ENCODE data around the gene SUMO4.

Gene SUMO4

GRCh38 chr6:149405823-149406765 is 6.0 kb downstream of the SUMO4 start:
- no peaks in the 10 kb centered on the region for H3K27me3 Mint-ChIP-seq
- peaks cover 72% of the 10 kb centered on the region for H3K36me3 Mint-ChIP-seq (ENCODE audit: low read depth)
- ATAC-seq (no peak), DNase-seq (no peak)
- H3K27ac Mint-ChIP-seq = peak overlapping the region; percentile 55
- peaks cover 41% of the 10 kb centered on the region for H3K4me1 Mint-ChIP-seq
- H3K9me3 Mint-ChIP-seq = no peaks in the 10 kb centered on the region
- no peak overlapping the region for H3K4me3 Mint-ChIP-seq

GRCh38 chr6:149409617-149410016 is 9.6 kb downstream of the SUMO4 start:
- H3K27me3 Mint-ChIP-seq = no peaks in the 10 kb centered on the region
- peaks cover 58% of the 10 kb centered on the region for H3K36me3 Mint-ChIP-seq (ENCODE audit: low read depth)
- no peaks in the 10 kb centered on the region for H3K9me3 Mint-ChIP-seq
- ATAC-seq = peak; percentile 80
- no peak for DNase-seq
- H3K4me1 Mint-ChIP-seq = peaks cover 37% of the 10 kb centered on the region
- H3K27ac Mint-ChIP-seq = peak overlapping the region; percentile 63
- no peak overlapping the region for H3K4me3 Mint-ChIP-seq

GRCh38 chr6:149410557-149410956 is 10.5 kb downstream of the SUMO4 start:
- Mint-ChIP-seq H3K27ac (no peak overlapping the region), H3K4me3 (no peak overlapping the region), H3K36me3 (ENCODE audit: low read depth) (peaks cover 55% of the 10 kb centered on the region), H3K9me3 (peaks cover 6% of the 10 kb centered on the region), H3K27me3 (no peaks in the 10 kb centered on the region), H3K4me1 (peaks cover 28% of the 10 kb centered on the region)
- no peak for DNase-seq
- ATAC-seq = no peak

- H3K9me3 Mint-ChIP-seq = peaks cover 16% of the 10 kb centered on the region
- no peak overlapping the region for H3K27ac Mint-ChIP-seq
- DNase-seq = no peak
Observed at GRCh38 chr6:149414009-149414408, 13.9 kb downstream of the SUMO4 start.

GRCh38 chr6:149414821-149415220 is 14.8 kb downstream of the SUMO4 start:
- Mint-ChIP-seq H3K4me1 (peaks cover 19% of the 10 kb centered on the region), H3K36me3 (ENCODE audit: low read depth) (peaks cover 38% of the 10 kb centered on the region), H3K27me3 (no peaks in the 10 kb centered on the region), H3K9me3 (peaks cover 16% of the 10 kb centered on the region), H3K4me3 (no peak overlapping the region), H3K27ac (no peak overlapping the region)
- ATAC-seq (no peak), DNase-seq (no peak)

More at GRCh38 chr6:149414009-149414408, 13.9 kb downstream of the SUMO4 start:
- H3K4me3 Mint-ChIP-seq = no peak overlapping the region
- peaks cover 44% of the 10 kb centered on the region for H3K36me3 Mint-ChIP-seq (ENCODE audit: low read depth)
- ATAC-seq = no peak
- no peaks in the 10 kb centered on the region for H3K27me3 Mint-ChIP-seq
- peaks cover 21% of the 10 kb centered on the region for H3K4me1 Mint-ChIP-seq

- Mint-ChIP-seq H3K36me3 (ENCODE audit: low read depth) (peaks cover 5% of the 10 kb centered on the region), H3K27me3 (no peaks in the 10 kb centered on the region), H3K9me3 (peaks cover 14% of the 10 kb centered on the region), H3K4me1 (peaks cover 16% of the 10 kb centered on the region), H3K27ac (no peak overlapping the region), H3K4me3 (no peak overlapping the region)
- DNase-seq (no peak), ATAC-seq (no peak)
Observed at GRCh38 chr6:149419696-149420404, 19.8 kb downstream of the SUMO4 start.

GRCh38 chr6:149421132-149421531 is 21.1 kb downstream of the SUMO4 start:
- Mint-ChIP-seq H3K4me1 (peaks cover 10% of the 10 kb centered on the region), H3K9me3 (peaks cover 5% of the 10 kb centered on the region), H3K27ac (no peak overlapping the region), H3K27me3 (no peaks in the 10 kb centered on the region), H3K36me3 (ENCODE audit: low read depth) (no peaks in the 10 kb centered on the region), H3K4me3 (no peak overlapping the region)
- DNase-seq (no peak), ATAC-seq (peak; percentile 9)

- H3K36me3 Mint-ChIP-seq (ENCODE audit: low read depth) = no peaks in the 10 kb centered on the region
- DNase-seq (no peak), ATAC-seq (no peak)
- no peaks in the 10 kb centered on the region for H3K27me3 Mint-ChIP-seq
- H3K4me1 Mint-ChIP-seq = peaks cover 9% of the 10 kb centered on the region
- no peak overlapping the region for H3K4me3 Mint-ChIP-seq
- H3K9me3 Mint-ChIP-seq = no peaks in the 10 kb centered on the region
- no peak overlapping the region for H3K27ac Mint-ChIP-seq
Observed at GRCh38 chr6:149422581-149422980, 22.5 kb downstream of the SUMO4 start.

- Mint-ChIP-seq H3K4me3 (no peak overlapping the region), H3K27ac (no peak overlapping the region), H3K27me3 (no peaks in the 10 kb centered on the region), H3K4me1 (peaks cover 9% of the 10 kb centered on the region), H3K9me3 (no peaks in the 10 kb centered on the region), H3K36me3 (ENCODE audit: low read depth) (no peaks in the 10 kb centered on the region)
- DNase-seq (no peak), ATAC-seq (no peak)
Observed at GRCh38 chr6:149423964-149424440, 23.9 kb downstream of the SUMO4 start.

GRCh38 chr6:149425224-149425623 is 25.2 kb downstream of the SUMO4 start:
- peaks cover 5% of the 10 kb centered on the region for H3K4me1 Mint-ChIP-seq

GRCh38 chr6:149425754-149426153 is 25.7 kb downstream of the SUMO4 start:
- no peaks in the 10 kb centered on the region for H3K9me3 Mint-ChIP-seq
- no peak for DNase-seq
- no peak overlapping the region for H3K4me3 Mint-ChIP-seq
- ATAC-seq = no peak
- peaks cover 2% of the 10 kb centered on the region for H3K4me1 Mint-ChIP-seq
- no peaks in the 10 kb centered on the region for H3K36me3 Mint-ChIP-seq (ENCODE audit: low read depth)
- H3K27me3 Mint-ChIP-seq = no peaks in the 10 kb centered on the region
- no peak overlapping the region for H3K27ac Mint-ChIP-seq

More at GRCh38 chr6:149425224-149425623, 25.2 kb downstream of the SUMO4 start:
- no peak for DNase-seq
- no peaks in the 10 kb centered on the region for H3K9me3 Mint-ChIP-seq
- H3K4me3 Mint-ChIP-seq = no peak overlapping the region
- H3K27ac Mint-ChIP-seq = no peak overlapping the region
- H3K36me3 Mint-ChIP-seq (ENCODE audit: low read depth) = no peaks in the 10 kb centered on the region
- ATAC-seq = no peak
- no peaks in the 10 kb centered on the region for H3K27me3 Mint-ChIP-seq

- H3K27me3 Mint-ChIP-seq = no peaks in the 10 kb centered on the region
- H3K9me3 Mint-ChIP-seq = no peaks in the 10 kb centered on the region
- DNase-seq = no peak
- no peak overlapping the region for H3K27ac Mint-ChIP-seq
- peaks cover 6% of the 10 kb centered on the region for H3K4me1 Mint-ChIP-seq
- H3K4me3 Mint-ChIP-seq = no peak overlapping the region
- ATAC-seq = no peak
- no peaks in the 10 kb centered on the region for H3K36me3 Mint-ChIP-seq (ENCODE audit: low read depth)
Observed at GRCh38 chr6:149428606-149429005, 28.5 kb downstream of the SUMO4 start.

GRCh38 chr6:149429427-149430360 is 29.6 kb downstream of the SUMO4 start:
- no peak overlapping the region for H3K4me3 Mint-ChIP-seq
- no peaks in the 10 kb centered on the region for H3K27me3 Mint-ChIP-seq
- H3K9me3 Mint-ChIP-seq = no peaks in the 10 kb centered on the region
- no peak for ATAC-seq
- no peaks in the 10 kb centered on the region for H3K36me3 Mint-ChIP-seq (ENCODE audit: low read depth)
- no peak for DNase-seq
- peaks cover 6% of the 10 kb centered on the region for H3K4me1 Mint-ChIP-seq
- no peak overlapping the region for H3K27ac Mint-ChIP-seq

Data from activated naive CD8-positive, alpha-beta T cell treated with anti-CD3 and anti-CD28 coated beads, Interleukin-2, amount 50 U/mL, for 24 hours (primary cell).